KOPT-K1 (cell line): ENCODE measurements around the gene PCP4L1.

Experiments
- H3K27ac ChIP-seq: fragments of 200-600 bp; sonication (generic); 2 replicates; pipeline ENCODE4 v1.5.1; 2016; ENCODE audit warnings: antibody characterized with exemption, mild to moderate bottlenecking, low read depth, low read length; ENCODE audit not compliant: poor library complexity, severe bottlenecking
- H3K36me3 ChIP-seq: fragments of 200-600 bp; sonication (generic); 2 replicates; pipeline ENCODE4 v1.5.1; 2017; ENCODE audit warnings: antibody characterized with exemption, mild to moderate bottlenecking, low read length, moderate library complexity; ENCODE audit not compliant: insufficient read depth
- H3K9me3 ChIP-seq: fragments of 200-600 bp; sonication (generic); 2 replicates; pipeline ENCODE4 v1.5.1; 2017; ENCODE audit warnings: antibody characterized with exemption, low read length, mild to moderate bottlenecking; ENCODE audit not compliant: insufficient read depth, poor library complexity, severe bottlenecking

Gene PCP4L1

DNA sequence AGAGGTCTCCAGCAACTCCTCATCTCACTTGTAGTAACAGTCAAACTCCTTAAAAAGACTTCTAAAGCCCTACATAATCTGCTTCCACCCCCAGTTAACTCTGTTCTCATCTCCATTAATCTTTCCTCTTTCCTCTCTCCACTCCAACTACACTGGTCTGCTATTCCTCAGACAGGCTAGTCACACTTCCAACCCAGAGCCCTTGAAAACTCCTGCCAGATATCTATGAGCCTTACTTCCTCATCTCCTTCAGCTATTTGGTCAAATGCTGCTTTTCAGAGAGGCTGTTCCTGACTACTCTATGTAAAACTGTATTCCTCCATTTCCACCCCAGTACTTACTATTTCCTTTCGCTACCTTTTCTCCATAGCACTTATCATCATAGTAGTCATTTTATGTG, 24.4 kb downstream of the PCP4L1 start:
- H3K27ac ChIP-seq = no peak overlapping the region
- H3K36me3 ChIP-seq = no peaks in the 10 kb centered on the region
- no peaks in the 10 kb centered on the region for H3K9me3 ChIP-seq

DNA sequence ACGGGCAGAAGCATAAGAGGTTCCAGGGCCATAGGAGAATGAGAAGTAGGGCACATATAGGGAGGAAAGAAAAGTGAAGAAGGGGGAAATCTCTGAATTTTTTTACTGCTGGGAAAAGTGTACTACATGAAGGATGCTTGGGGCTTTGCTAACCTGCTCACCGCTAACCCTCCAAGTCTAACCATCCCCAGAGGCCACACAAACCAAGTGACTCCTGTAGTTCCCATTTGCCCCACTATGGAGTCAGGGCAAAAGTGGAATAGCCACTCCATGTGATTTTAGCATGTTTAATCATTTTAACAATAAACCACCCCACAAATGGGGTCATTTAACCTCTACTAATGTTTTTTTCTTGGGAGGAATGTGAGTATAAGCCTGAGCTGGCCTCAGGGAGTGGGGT, 26.6 kb downstream of the PCP4L1 start:
- no peak overlapping the region for H3K27ac ChIP-seq
- H3K9me3 ChIP-seq = no peaks in the 10 kb centered on the region
- H3K36me3 ChIP-seq = no peaks in the 10 kb centered on the region

DNA sequence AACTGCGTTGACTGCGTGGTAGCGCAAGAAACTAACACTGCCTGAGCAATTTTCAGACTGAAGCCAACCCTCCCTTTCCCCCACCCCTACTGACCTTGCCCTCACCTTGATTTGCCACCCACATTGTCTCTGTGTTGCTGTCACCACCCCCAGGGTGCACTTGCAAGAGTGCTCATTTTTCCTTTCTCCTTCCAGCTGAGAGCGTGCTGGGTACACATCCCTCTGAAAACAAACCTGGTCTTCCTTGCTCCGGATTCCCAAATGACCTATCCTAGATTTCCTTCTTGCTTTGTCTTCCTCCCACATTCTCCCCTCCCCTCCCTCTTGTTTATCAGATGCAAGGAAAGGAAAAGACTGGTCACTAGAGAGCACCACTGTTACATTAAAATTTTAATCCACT, 27.0 kb downstream of the PCP4L1 start:
- no peaks in the 10 kb centered on the region for H3K36me3 ChIP-seq

DNA sequence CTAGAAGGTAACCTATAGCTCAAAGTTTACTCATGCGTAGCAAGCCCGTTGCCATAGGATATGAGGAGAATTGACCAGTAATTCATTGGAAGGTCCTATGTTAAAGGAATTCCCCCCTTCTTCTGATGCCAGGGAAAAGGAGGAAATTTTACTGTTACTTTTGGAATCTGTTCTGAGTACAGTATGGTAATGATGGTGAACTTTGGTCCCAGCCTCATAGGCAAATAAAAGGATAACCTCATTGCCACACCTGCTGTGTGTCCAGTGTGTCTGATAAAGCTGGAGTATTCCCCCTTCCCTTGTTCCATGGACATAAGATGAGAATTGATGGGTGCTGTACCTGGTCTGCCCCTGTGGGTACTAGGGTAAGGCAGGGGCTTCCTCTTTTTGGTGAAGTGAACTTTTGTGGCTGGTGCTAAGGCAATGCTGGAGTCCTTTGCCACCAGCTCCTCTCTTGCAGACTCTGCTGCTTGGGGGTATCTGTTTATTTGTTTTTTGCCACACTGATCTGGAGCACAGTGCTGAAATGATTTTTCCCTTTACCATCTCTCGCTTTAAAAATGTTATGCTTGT, 29.0 kb downstream of the PCP4L1 start:
- Histone ChIP-seq H3K9me3 (no peaks in the 10 kb centered on the region), H3K27ac (no peak overlapping the region), H3K36me3 (no peaks in the 10 kb centered on the region)

More for the DNA sequence above, 27.0 kb downstream of the PCP4L1 start:
- no peaks in the 10 kb centered on the region for H3K9me3 ChIP-seq
- H3K27ac ChIP-seq = no peak overlapping the region

DNA sequence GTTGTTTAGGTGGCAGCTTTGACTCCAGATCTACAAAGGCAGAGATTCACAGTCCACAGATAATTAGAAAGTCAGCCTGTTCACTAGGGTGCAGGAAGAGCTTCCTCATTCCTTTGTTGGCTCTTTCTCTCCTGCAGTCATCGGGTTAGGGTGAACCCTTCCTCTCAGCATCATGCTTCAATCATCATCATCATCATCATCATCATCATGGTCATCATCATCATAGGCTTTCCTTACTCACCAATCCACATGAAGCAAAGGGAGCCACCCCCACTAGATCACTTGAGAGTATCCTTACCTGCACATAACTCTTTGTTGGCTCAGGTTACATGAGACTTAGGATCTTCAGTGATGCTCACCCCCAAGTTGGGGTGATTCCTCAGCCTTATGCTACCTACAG, 32.2 kb downstream of the PCP4L1 start:
- no peak overlapping the region for H3K27ac ChIP-seq
- H3K36me3 ChIP-seq = no peaks in the 10 kb centered on the region

DNA sequence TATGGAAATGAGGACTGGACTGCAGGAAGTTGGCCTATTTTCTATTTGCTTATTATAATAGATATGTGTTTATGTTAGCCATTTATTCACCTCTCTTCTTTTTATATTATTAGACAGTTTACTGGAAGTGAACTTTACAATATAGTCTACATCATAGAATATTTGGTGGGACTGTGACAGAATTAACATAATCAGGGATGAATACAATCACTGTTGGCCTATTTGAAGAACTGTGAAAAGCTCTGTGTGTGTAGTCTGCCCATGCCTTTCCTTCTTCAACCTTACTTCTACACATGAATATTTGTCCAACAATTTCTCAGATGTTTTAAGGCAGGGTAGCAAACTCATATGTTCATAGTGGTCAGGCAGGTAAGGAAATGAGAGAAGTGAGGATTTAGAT, 38.9 kb downstream of the PCP4L1 start:
- no peaks in the 10 kb centered on the region for H3K36me3 ChIP-seq
- H3K27ac ChIP-seq = no peak overlapping the region
- H3K9me3 ChIP-seq = no peaks in the 10 kb centered on the region

More for the DNA sequence above, 32.2 kb downstream of the PCP4L1 start:
- no peaks in the 10 kb centered on the region for H3K9me3 ChIP-seq

DNA sequence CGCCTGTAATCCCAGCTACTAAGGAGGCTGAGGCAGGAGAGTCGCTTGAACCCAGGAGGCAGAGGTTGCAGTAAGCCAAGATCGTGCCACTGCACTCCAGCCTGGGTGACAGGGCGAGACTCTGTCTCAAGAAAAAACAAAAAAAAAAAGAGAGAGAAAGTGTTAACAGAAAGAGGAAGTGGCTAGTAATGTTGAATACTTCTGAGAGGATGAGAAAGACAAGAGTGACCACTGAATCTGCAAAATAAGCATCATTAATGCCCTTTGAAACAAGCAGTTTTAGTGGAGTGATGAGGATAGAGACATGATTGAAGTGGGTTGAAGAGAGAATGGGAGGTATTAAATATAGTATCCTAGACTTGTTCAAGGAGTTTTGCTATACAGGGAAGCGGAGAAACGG, 39.6 kb downstream of the PCP4L1 start:
- Histone ChIP-seq H3K36me3 (no peaks in the 10 kb centered on the region), H3K9me3 (no peaks in the 10 kb centered on the region), H3K27ac (no peak overlapping the region)

DNA sequence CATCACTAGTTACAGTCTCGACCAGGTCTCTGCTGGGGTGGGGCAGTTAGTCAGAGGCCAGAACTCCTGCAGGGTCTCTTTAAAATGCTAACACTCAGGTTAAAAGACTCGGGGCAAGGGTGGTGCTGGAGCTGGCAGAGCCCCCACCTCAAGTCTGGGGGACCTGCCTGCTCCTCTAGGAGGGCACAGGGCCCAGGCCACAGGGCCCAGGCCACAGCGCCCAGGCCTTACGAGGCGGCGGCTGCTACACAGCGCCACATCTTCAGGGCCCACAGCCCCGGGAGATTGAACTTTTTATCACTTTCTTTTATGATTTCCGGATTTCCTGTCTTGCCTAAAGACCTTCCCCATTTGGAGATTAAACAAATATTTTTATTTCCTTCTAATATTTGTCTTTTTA, 40.8 kb downstream of the PCP4L1 start:
- H3K9me3 ChIP-seq = no peaks in the 10 kb centered on the region
- no peak overlapping the region for H3K27ac ChIP-seq
- H3K36me3 ChIP-seq = no peaks in the 10 kb centered on the region

DNA sequence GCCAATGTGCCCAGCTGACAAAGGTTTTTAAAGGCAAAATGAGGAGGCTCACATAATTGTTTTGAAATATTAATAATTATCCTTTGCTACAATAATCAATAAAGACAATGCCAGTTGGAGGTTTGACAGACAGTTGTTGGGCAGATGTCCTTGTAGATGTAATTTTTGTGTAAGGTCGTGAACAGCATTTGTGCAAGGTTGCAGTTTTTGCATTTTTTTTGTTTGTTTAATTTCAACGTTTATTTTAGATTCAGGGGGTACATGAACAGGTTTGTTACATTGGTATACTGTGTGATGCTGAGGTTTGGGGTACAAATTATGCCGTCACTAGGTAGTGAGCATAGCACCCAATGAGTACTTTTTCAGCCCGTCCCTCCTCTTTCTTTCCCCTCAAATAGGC, 41.9 kb downstream of the PCP4L1 start:
- no peak overlapping the region for H3K27ac ChIP-seq
- H3K36me3 ChIP-seq = no peaks in the 10 kb centered on the region
- no peaks in the 10 kb centered on the region for H3K9me3 ChIP-seq

DNA sequence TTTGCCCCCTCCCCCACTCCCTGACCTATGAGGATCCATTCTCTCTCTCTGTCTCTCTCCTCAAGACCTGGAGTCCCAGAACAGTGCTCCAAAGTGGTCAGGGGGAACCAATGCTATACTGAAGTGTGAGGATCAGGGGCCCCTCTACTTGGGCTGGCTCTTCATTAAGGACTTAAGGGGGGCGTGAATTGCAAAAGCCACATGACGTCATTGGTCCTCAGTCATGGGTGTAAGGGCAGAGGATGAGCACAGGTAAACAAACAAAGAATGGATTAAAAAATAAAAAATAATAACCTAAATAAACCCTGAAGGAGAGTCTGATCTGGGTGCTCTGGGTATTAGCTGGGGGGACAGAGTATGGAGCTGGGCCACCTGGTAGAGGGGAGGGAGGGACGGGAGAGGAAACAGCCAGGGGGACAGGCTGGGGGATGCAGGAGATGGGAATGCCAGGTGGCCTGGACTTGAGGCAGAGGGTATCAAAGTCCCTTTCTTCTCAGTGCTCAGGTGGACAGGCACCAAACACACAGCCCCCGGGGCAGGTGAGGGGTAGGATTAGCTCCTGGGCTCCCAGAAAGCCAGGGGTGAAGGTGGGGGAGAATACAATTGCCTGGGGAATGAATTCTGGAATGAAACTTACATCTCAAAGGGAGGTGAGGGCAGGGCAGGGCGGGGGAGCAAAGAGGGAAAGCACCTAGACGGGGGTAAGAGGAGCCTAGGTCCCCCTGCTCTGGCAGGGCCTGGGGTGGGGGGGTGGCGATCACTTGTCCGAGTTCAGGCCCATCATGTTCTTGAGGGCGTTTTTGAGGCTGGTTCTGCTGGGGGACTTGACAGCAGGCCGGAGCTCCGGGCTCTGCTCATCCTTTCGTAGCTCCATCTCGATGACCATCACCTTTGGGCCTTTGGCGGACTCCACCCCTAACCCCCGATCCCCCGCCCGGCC, 46.7 kb downstream of the PCP4L1 start:
- no peaks in the 10 kb centered on the region for H3K36me3 ChIP-seq
- H3K27ac ChIP-seq = peak overlapping the region; percentile 42
- no peaks in the 10 kb centered on the region for H3K9me3 ChIP-seq

DNA sequence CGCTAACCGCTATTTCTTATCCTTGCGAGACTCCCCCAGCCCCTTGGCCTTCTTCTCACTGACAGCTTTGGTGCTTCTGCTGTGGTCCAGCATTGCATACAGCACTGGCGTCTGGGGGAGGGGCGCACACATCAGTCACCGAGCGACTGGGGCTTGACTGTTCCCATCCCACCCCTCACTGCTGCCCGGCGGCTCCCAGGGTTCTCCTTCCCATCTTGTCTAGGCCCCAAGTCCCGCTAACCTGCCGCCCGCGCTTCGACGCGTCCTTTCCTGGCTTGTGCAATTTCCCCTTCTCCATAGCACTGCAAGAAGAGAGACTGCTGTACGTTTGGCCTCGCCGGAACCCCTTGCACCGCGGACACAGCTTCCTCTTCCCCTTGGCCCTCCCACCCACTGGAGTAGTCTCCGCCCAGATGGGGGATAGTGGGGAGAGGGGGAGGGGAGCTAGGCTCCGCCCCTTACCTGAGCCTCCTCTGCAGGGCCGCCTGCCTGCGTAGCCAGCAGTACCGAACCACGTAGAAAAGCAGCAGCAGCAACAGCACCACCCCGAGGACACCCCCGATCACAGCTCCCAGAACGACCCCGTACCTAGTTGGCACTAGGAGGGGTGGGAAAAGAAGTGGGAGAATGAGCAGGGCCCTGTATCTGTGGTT, 47.4 kb downstream of the PCP4L1 start:
- Histone ChIP-seq H3K36me3 (no peaks in the 10 kb centered on the region), H3K9me3 (no peaks in the 10 kb centered on the region), H3K27ac (peak overlapping the region; percentile 42)

DNA sequence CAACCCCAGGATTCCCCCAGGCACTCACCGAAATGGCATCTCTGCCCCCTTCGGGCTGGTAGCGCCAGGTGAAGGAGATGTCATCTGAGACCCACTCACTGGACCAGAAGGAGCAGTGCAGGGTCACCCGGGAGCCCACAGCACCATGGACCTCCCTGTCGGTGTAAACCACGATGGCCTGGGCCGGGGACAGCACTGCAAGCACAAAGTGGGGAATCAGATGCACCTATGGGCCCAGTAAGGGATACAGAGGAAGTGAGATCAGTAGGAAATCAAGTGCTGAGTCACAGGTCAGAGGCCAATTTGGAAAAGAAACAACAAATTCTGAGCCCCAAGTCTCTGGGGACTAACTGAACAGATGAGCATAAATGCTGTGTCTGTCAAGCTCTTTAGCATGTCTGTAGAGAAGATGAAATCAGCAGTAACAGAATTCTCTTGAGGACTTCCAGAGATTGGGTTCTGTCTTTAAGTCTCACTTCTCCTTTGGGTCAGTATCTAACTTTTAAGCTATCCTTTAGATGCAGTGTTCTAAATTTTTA, 48.8 kb downstream of the PCP4L1 start:
- no peaks in the 10 kb centered on the region for H3K9me3 ChIP-seq
- H3K36me3 ChIP-seq = no peaks in the 10 kb centered on the region
- no peak overlapping the region for H3K27ac ChIP-seq

DNA sequence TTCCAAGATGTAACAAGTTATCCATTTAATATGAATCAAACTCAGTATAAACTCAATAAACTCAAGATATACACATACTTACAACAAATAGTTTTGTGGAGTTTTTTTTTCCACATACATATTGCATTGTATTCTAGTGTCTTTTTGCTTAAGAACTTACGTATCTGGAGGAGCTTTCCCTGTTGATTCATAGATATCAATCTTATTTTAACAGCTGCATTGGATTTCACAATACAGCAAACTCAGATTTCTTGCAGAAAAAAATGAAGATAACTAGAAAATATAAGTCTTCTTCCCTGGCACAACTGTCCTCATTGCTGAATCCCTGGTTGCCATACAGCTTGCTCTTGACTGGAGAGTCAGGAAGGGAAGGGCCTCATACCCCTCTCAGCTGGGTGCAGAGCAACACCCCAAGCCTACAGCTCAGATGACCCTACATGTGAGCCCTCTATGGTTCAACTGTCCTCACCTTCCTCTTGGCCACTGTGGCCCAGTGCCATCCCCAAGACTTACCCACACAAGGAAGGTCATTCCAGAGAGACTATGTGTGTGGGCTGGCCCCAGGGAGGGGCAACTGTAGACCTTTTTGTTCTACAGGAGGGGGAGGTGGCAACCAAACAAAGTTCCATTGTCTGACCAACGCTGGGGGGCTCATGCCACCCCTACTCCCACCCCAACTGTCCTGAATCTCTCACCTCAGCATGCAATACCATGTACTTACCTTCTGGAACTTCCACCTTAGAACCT, 49.5 kb downstream of the PCP4L1 start:
- no peaks in the 10 kb centered on the region for H3K36me3 ChIP-seq
- H3K27ac ChIP-seq = no peak overlapping the region

DNA sequence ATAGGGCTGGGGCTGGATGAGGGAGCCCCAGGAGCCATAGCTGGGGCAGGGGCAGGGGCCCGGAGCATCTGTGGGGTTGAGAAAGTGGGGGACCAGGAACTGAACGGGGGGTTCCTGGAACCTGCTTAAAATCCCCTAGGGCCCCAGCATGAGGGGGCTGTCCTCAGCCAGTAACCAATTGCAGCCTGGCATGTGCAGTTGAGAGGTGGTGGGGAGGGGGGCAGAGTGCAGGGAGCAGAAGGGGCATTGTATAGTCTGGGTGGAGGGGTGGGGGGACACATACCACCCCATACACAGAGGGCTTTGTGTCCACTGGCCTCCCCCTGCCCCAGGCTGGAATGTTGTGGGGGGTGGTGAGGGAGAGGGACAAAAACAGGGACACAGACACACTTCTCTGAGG, 51.3 kb downstream of the PCP4L1 start, which contains the start of gene MPZ:
TSS of gene MPZ (minus strand) at position 101 of the 400 bp plus-strand sequence. CDS start at position 38, 63 bp downstream.
- Histone ChIP-seq H3K9me3 (no peaks in the 10 kb centered on the region), H3K36me3 (no peaks in the 10 kb centered on the region), H3K27ac (no peak within 1 kb of the TSS)

More for the DNA sequence above, 49.5 kb downstream of the PCP4L1 start:
- no peaks in the 10 kb centered on the region for H3K9me3 ChIP-seq
